Measurements from ENCODE around the gene TIMELESS.

GRCh38 chr12:56398324-56398723 lies 50.9 kb downstream of the TIMELESS start:
- no peak for TF ChIP-seq CTCF (IDR thresholded peaks at IDR 0.05; ENCODE audit: low read length)
- no peak for TF ChIP-seq EZH2 (optimal IDR thresholded peaks at IDR 0.05; ENCODE audit: low read depth, low read length)
